Lower leg skin (tissue), 3 donors: ENCODE results near the gene OPRM1.

Experiments
- CTCF ChIP-seq, 3 donors: fragments of 450-650 bp; IDR thresholded peaks; one replicate each; pipeline ENCODE4 v1.5.1; 2016; ENCODE audit warnings: antibody characterized with exemption in 3 of 3, mild to moderate bottlenecking in 3 of 3, moderate library complexity in 2 of 3
- POLR2A ChIP-seq, 2 donors: fragments of 450-650 bp; IDR thresholded peaks; one replicate each; pipeline ENCODE4 v1.6.1; 2016 to 2017; ENCODE audit warnings: antibody characterized with exemption in 2 of 2, mild to moderate bottlenecking in 1 of 2, moderate library complexity in 1 of 2

- TF ChIP-seq CTCF (IDR thresholded peaks at IDR 0.05) (no peak), POLR2A (IDR thresholded peaks at IDR 0.05) (no peak)
Observed at GRCh38 chr6:154080461-154081189, 41.6 kb downstream of the OPRM1 start.
